Measurements from ENCODE around the gene PSMD3. TPM values are rescaled to one million over a fixed set of nuclear protein-coding genes. Genes with fewer than 3 reads are reported as not detected.

The PSMD3 gene
- total RNA-seq, 1 experiment from 2014 or later = 174 TPM

DNA sequence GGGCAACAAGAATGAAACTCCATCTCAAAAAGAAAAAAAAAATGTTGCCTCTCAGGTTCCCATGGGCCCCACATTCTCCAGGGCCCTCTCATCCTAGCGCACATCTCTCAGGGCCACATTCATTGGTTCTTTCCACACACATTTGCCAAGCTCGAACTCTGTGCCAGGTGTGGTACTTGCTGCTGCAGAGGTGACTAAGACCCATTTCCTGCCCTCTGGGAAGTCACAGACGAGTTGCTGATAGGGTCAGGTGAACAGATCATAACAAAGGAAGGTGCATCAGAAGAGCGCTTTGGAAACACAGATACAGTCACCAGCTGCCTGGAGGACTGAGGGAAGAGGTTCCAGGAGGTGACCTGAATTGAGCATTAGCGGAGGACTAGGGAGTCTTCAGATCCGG lies 16.8 kb upstream of the PSMD3 start:
- Histone ChIP-seq H3K27ac (ENCODE audit: insufficient read length, low read depth, low read length) (no peak overlapping the region), H4K20me1 (ENCODE audit: control insufficient read depth, insufficient read depth, insufficient read length) (no peaks in the 10 kb centered on the region), H2BK12ac (ENCODE audit: insufficient read length, low read depth, low read length) (no peak overlapping the region)

More for the DNA sequence above, 16.8 kb upstream of the PSMD3 start:
- no peak for DNase-seq
- Histone ChIP-seq H3K4me2 (ENCODE audit: insufficient read depth, insufficient read length, low read length) (no peak overlapping the region), H2BK5ac (ENCODE audit: insufficient read length, low read length) (no peak overlapping the region), H2BK120ac (ENCODE audit: low read depth, low read length, poor library complexity, severe bottlenecking) (no peak overlapping the region), H3K18ac (ENCODE audit: insufficient read length, low read depth, low read length) (no peak overlapping the region), H2AK5ac (ENCODE audit: insufficient read length, low read length) (no peak overlapping the region), H2AFZ (ENCODE audit: low read length) (no peak overlapping the region), H2BK15ac (ENCODE audit: low read depth, low read length) (no peak overlapping the region), H3K23me2 (ENCODE audit: insufficient read length, low read depth, low read length, poor library complexity, severe bottlenecking) (no peaks in the 10 kb centered on the region), H4K5ac (ENCODE audit: insufficient read length, low read depth, low read length) (no peak overlapping the region), H2BK20ac (ENCODE audit: low read depth, low read length, poor library complexity, severe bottlenecking) (no peak overlapping the region), H3K56ac (ENCODE audit: insufficient read length, low read depth, low read length) (no peak overlapping the region), H3K9me3 (ENCODE audit: control insufficient read depth, low read depth, low read length) (no peaks in the 10 kb centered on the region), H3K27me3 (ENCODE audit: insufficient read depth, low read length) (no peaks in the 10 kb centered on the region; the same call in 1 of the 2 replicates), H3T11ph (ENCODE audit: low read length) (no peak overlapping the region), H4K91ac (ENCODE audit: insufficient read length, low read depth, low read length) (no peak overlapping the region), H3K4me1 (ENCODE audit: insufficient read depth, low read length) (peaks cover 2% of the 10 kb centered on the region; the same call in 1 of the 2 replicates), H3K79me1 (ENCODE audit: insufficient read depth, low read depth, low read length, poor library complexity, severe bottlenecking) (no peaks in the 10 kb centered on the region), H3K23ac (ENCODE audit: insufficient read length, low read depth, low read length) (no peak overlapping the region), H3K14ac (ENCODE audit: insufficient read depth, low read length) (no peak overlapping the region), H3K79me2 (ENCODE audit: insufficient read depth, low read length) (no peaks in the 10 kb centered on the region), H3K9ac (ENCODE audit: extremely low read depth, insufficient read length, low read length) (no peak overlapping the region), H4K8ac (replicated peaks; ENCODE audit: insufficient read length, low read depth, low read length) (no peak overlapping the region), H3K4ac (ENCODE audit: low read depth, low read length) (no peak overlapping the region)
- no peak for TF ChIP-seq CTCF (conservative IDR thresholded peaks at IDR 0.05)
- Mint-ChIP-seq H3K4me1 (peaks cover 4 to 11% of the 10 kb centered on the region in 2 experiments; a peak in 3 of 4 replicates), H3K27ac (peak overlapping the region in 1 of 3 experiments; percentile 31; a peak in 1 of 7 replicates), H3K27me3 (ENCODE audit: low read depth) (peaks cover 14% of the 10 kb centered on the region), H3K4me3 (no peak overlapping the region), H3K9me3 (no peaks in the 10 kb centered on the region), H3K36me3 (ENCODE audit: insufficient read depth in 1 of 3, low read depth in 3 of 3) (no peaks in the 10 kb centered on the region)
- WGBS (ENCODE audit: extremely low coverage, insufficient read length, low lambda C conversion rate) = no CpG with 5 or more reads among the region's 6 CpGs
